ENCODE measurements around the gene SMARCD1.
"Not testable (repeated sequence)": the region's sequence is repeated elsewhere in the genome, so short reads cannot be mapped to it uniquely, and the experiment has no call there.

Gene SMARCD1

GRCh38 chr12:50078281-50078680 is 6.9 kb upstream of the SMARCD1 start:
- no peak for DNase-seq

GRCh38 chr12:50079771-50080170 is 5.4 kb upstream of the SMARCD1 start:
- DNase-seq: no peak

- no peak for DNase-seq
Observed at GRCh38 chr12:50081096-50081808, 3.9 kb upstream of the SMARCD1 start.

- DNase-seq: no peak
Observed at GRCh38 chr12:50082644-50083043, 2.5 kb upstream of the SMARCD1 start.

GRCh38 chr12:50083301-50083700 is 1.8 kb upstream of the SMARCD1 start:
- DNase-seq: no peak

- DNase-seq: not testable (repeated sequence)
Observed at GRCh38 chr12:50084409-50084774, 750 bp upstream of the SMARCD1 start.

- no peak for DNase-seq
Observed at GRCh38 chr12:50085615-50086072, 502 bp downstream of the SMARCD1 start.

GRCh38 chr12:50086148-50086547 is 1.0 kb downstream of the SMARCD1 start:
- DNase-seq: no peak

- no peak for DNase-seq
Observed at GRCh38 chr12:50087151-50087550, 2.0 kb downstream of the SMARCD1 start.

GRCh38 chr12:50087995-50088394 is 2.9 kb downstream of the SMARCD1 start:
- DNase-seq: peak in 1 of 5 donors; percentile 25

- peak in 4 of 5 donors; percentile 15 to 67 (median 40) for DNase-seq
Observed at GRCh38 chr12:50088577-50089335, 3.6 kb downstream of the SMARCD1 start.

- DNase-seq: no peak
Observed at GRCh38 chr12:50089730-50090129, 4.6 kb downstream of the SMARCD1 start.

- no peak for DNase-seq
Observed at GRCh38 chr12:50090391-50090790, 5.2 kb downstream of the SMARCD1 start.

GRCh38 chr12:50097952-50098351 is 12.8 kb downstream of the SMARCD1 start:
- no peak for DNase-seq

GRCh38 chr12:50099302-50100008 is 14.3 kb downstream of the SMARCD1 start:
- no peak for DNase-seq

GRCh38 chr12:50100561-50100960 is 15.4 kb downstream of the SMARCD1 start:
- no peak for DNase-seq

- DNase-seq: no peak
Observed at GRCh38 chr12:50101663-50102062, 16.5 kb downstream of the SMARCD1 start.

- DNase-seq: no peak
Observed at GRCh38 chr12:50102131-50102531, 17.0 kb downstream of the SMARCD1 start.

GRCh38 chr12:50102646-50103309 is 17.6 kb downstream of the SMARCD1 start:
- no peak for DNase-seq

- no peak for DNase-seq
Observed at GRCh38 chr12:50103351-50103750, 18.2 kb downstream of the SMARCD1 start.

GRCh38 chr12:50103767-50104321 is 18.7 kb downstream of the SMARCD1 start, which contains the start of gene GPD1:
Gene GPD1 (plus strand): TSS chr12:50104008. CDS start chr12:50104051, 43 bp downstream.
- DNase-seq: no peak

Data from T-helper 1 cell (primary cell).